ENCODE results near the gene DNAH17. TPM values are rescaled to one million over a fixed set of nuclear protein-coding genes. Genes with fewer than 3 reads are reported as not detected.
A peak's percentile ranks its signal among the peaks of the same experiment; 100 is the strongest.

The DNAH17 gene
- total RNA-seq, 1 experiment from 2014 or later: 0.23 TPM

DNA sequence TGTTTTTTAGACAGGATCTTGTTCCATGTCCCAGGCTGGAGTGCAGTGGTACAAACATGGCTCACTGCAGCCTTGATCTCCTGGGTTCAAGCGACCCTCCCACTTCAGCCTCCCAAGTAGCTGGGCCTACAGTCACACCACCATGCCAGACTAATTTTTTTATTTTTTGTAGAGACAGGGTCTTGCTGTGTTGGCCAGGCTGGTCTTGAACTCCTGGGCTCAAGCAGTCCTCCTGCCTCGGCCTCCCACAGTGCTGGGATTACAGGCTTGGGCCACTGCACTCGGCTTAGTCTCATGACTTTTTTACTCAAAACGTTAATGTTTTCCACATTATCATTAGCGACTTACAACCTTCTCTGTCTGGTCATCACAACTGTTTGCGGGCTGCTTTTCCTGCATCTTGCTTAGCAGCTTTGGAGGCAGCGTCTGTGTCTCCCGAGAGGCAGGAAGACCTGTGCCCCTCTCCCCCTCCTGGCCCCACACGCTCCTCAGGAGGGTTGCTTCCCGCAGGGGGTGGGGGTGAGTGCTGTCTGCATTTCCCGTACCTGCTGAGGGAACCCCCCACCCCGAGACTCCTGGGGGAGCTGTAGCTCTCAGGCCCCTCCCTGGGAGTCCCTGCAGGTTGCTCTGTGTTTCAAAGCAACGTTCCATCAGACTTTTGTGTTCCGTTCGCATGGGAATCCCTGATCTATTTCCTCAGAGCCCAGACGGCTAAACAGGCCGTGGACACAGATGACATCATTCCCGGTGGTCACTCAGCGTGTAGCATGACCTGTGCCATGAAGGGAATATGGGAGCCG is 146.1 kb downstream of the DNAH17 start:
- peaks cover 1% of the 10 kb centered on the region; the same call in 1 of the 2 replicates for H3K36me3 ChIP-seq (ENCODE audit: control insufficient read depth, insufficient read depth, low read length)
- Mint-ChIP-seq H3K36me3 (ENCODE audit: insufficient read depth, unreplicated experiment) (peaks cover 59% of the 10 kb centered on the region), H3K9me3 (ENCODE audit: unreplicated experiment) (no peaks in the 10 kb centered on the region), H3K27ac (ENCODE audit: unreplicated experiment) (peak overlapping the region; percentile 12), H3K4me3 (ENCODE audit: unreplicated experiment) (no peak overlapping the region), H3K4me1 (ENCODE audit: low read depth, unreplicated experiment) (peaks cover 6% of the 10 kb centered on the region), H3K27me3 (ENCODE audit: insufficient read depth, unreplicated experiment) (no peaks in the 10 kb centered on the region)
- DNase-seq: no peak
- ChIA-PET CTCF (no interaction called here), POLR2A (no interaction called here)
- intact Hi-C loops (cut with micrococcal nuclease; ENCODE audit: unreplicated experiment): no loop called here
- no peaks in the 10 kb centered on the region for H3K9me3 ChIP-seq
- no TSS peak for BruUV-seq (replicated peaks)
- TF ChIP-seq CTCF (IDR thresholded peaks at IDR 0.05; ENCODE audit: insufficient read depth in 1 of 2, low read depth in 1 of 2, low read length in 1 of 2, severe bottlenecking in 1 of 2, unreplicated experiment in 1 of 2): no peak
- H3K27me3 ChIP-seq (replicated peaks; ENCODE audit: control insufficient read depth, insufficient read depth, low read length): no peaks in the 10 kb centered on the region
- H3K4me1 ChIP-seq: no peaks in the 10 kb centered on the region
- H3K4me3 ChIP-seq (ENCODE audit: low read depth, low read length): no peak overlapping the region

GRCh38 chr17:78429618-78429995 is 147.6 kb downstream of the DNAH17 start:
- Mint-ChIP-seq H3K27me3 (ENCODE audit: insufficient read depth, unreplicated experiment) (no peaks in the 10 kb centered on the region), H3K9me3 (ENCODE audit: unreplicated experiment) (no peaks in the 10 kb centered on the region), H3K4me1 (ENCODE audit: low read depth, unreplicated experiment) (peaks cover 6% of the 10 kb centered on the region), H3K4me3 (ENCODE audit: unreplicated experiment) (no peak overlapping the region), H3K27ac (ENCODE audit: unreplicated experiment) (no peak overlapping the region), H3K36me3 (ENCODE audit: insufficient read depth, unreplicated experiment) (peaks cover 73% of the 10 kb centered on the region)
- no peak for TF ChIP-seq CTCF (IDR thresholded peaks at IDR 0.05; ENCODE audit: insufficient read depth in 1 of 2, low read depth in 1 of 2, low read length in 1 of 2, severe bottlenecking in 1 of 2, unreplicated experiment in 1 of 2)
- H3K9me3 ChIP-seq: no peaks in the 10 kb centered on the region
- BruUV-seq (replicated peaks): no TSS peak
- H3K27me3 ChIP-seq (replicated peaks; ENCODE audit: control insufficient read depth, insufficient read depth, low read length): no peaks in the 10 kb centered on the region
- intact Hi-C loops (cut with micrococcal nuclease; ENCODE audit: unreplicated experiment): no loop called here
- H3K4me3 ChIP-seq (ENCODE audit: low read depth, low read length): no peak overlapping the region
- ChIA-PET CTCF (no interaction called here), POLR2A (no interaction called here)
- peaks cover 1% of the 10 kb centered on the region; the same call in 1 of the 2 replicates for H3K36me3 ChIP-seq (ENCODE audit: control insufficient read depth, insufficient read depth, low read length)
- H3K4me1 ChIP-seq: no peaks in the 10 kb centered on the region
- no peak for DNase-seq

GRCh38 chr17:78428836-78429617 is 148.2 kb downstream of the DNAH17 start:
- Mint-ChIP-seq H3K9me3 (ENCODE audit: unreplicated experiment) (no peaks in the 10 kb centered on the region), H3K4me1 (ENCODE audit: low read depth, unreplicated experiment) (peaks cover 6% of the 10 kb centered on the region), H3K27me3 (ENCODE audit: insufficient read depth, unreplicated experiment) (no peaks in the 10 kb centered on the region), H3K4me3 (ENCODE audit: unreplicated experiment) (no peak overlapping the region), H3K36me3 (ENCODE audit: insufficient read depth, unreplicated experiment) (peaks cover 79% of the 10 kb centered on the region), H3K27ac (ENCODE audit: unreplicated experiment) (no peak overlapping the region)
- Histone ChIP-seq H3K4me1 (no peaks in the 10 kb centered on the region), H3K36me3 (ENCODE audit: control insufficient read depth, insufficient read depth, low read length) (peaks cover 1% of the 10 kb centered on the region; the same call in 1 of the 2 replicates), H3K4me3 (ENCODE audit: low read depth, low read length) (no peak overlapping the region), H3K9me3 (no peaks in the 10 kb centered on the region), H3K27me3 (replicated peaks; ENCODE audit: control insufficient read depth, insufficient read depth, low read length) (no peaks in the 10 kb centered on the region)
- ChIA-PET POLR2A (no interaction called here), CTCF (no interaction called here)
- no peak for DNase-seq
- intact Hi-C loops (cut with micrococcal nuclease; ENCODE audit: unreplicated experiment): no loop called here
- no peak for TF ChIP-seq CTCF (IDR thresholded peaks at IDR 0.05; ENCODE audit: insufficient read depth in 1 of 2, low read depth in 1 of 2, low read length in 1 of 2, severe bottlenecking in 1 of 2, unreplicated experiment in 1 of 2)
- no TSS peak for BruUV-seq (replicated peaks)
